NCI-H1105 treated with DMSO at 0.1 percent for 48 hours (cell line): ENCODE results near the gene SMIM8.
A peak's percentile ranks its signal among the peaks of the same experiment; 100 is the strongest.

ENCODE experiments used
- DNase-seq: peaks from one replicate; lab custom pipeline; 2025; lab: John Stamatoyannopoulos, UW

Gene SMIM8

GRCh38 chr6:87391334-87391733 is 68.9 kb downstream of the SMIM8 start:
- DNase-seq = peak; percentile 44
